ENCODE data around the gene MYO15A. TPM values are rescaled to one million over a fixed set of nuclear protein-coding genes. Genes with fewer than 3 reads are reported as not detected.

The MYO15A gene
- total RNA-seq, 1 experiment from 2014 or later, result 0.28 TPM

- CTCF ChIA-PET, result interaction anchor here (0.7 kb wide), 1 partner anchor 36 kb away, joined by 10 read pairs; no protein-coding TSS in a partner anchor
- Histone ChIP-seq H3K27me3 (replicated peaks; ENCODE audit: insufficient read depth, low read depth, low read length, poor library complexity) (no peaks in the 10 kb centered on the region), H3K9me3 (ENCODE audit: low read depth, low read length, poor library complexity, severe bottlenecking) (no peaks in the 10 kb centered on the region), H3K4me1 (ENCODE audit: insufficient read depth, low read length, poor library complexity, severe bottlenecking) (no peaks in the 10 kb centered on the region), H3K36me3 (ENCODE audit: insufficient read depth, low read length, poor library complexity, severe bottlenecking) (peaks cover 43% of the 10 kb centered on the region), H3K27ac (ENCODE audit: low read depth, low read length, poor library complexity, severe bottlenecking) (no peak overlapping the region), H3K4me3 (ENCODE audit: low read depth, low read length, poor library complexity, severe bottlenecking) (no peak overlapping the region)
- TF ChIP-seq EZH2 (IDR thresholded peaks at IDR 0.05; ENCODE audit: borderline replicate concordance, low read depth, low read length, poor library complexity, severe bottlenecking) (no peak), CTCF (conservative IDR thresholded peaks at IDR 0.05; ENCODE audit: low read depth, low read length) (no peak)
- BruUV-seq (replicated peaks), result no TSS peak
- DNase-seq (ENCODE audit: low spot score), result no peak
- POLR2A ChIA-PET (ENCODE audit: low non-redundant PET), result no interaction called here
- intact Hi-C loops (cut with micrococcal nuclease; ENCODE audit: unreplicated experiment), result no loop called here
These were observed 94.8 kb downstream of the MYO15A start for GRCh38 chr17:18203308-18203707.

GRCh38 chr17:18205861-18206260 lies 97.3 kb downstream of the MYO15A start:
- ChIA-PET POLR2A (ENCODE audit: low non-redundant PET) (no interaction called here), CTCF (no interaction called here)
- Histone ChIP-seq H3K27ac (ENCODE audit: low read depth, low read length, poor library complexity, severe bottlenecking) (no peak overlapping the region), H3K36me3 (ENCODE audit: insufficient read depth, low read length, poor library complexity, severe bottlenecking) (peaks cover 50% of the 10 kb centered on the region), H3K27me3 (replicated peaks; ENCODE audit: insufficient read depth, low read depth, low read length, poor library complexity) (no peaks in the 10 kb centered on the region), H3K4me1 (ENCODE audit: insufficient read depth, low read length, poor library complexity, severe bottlenecking) (no peaks in the 10 kb centered on the region), H3K4me3 (ENCODE audit: low read depth, low read length, poor library complexity, severe bottlenecking) (no peak overlapping the region), H3K9me3 (ENCODE audit: low read depth, low read length, poor library complexity, severe bottlenecking) (no peaks in the 10 kb centered on the region)
- intact Hi-C loops (cut with micrococcal nuclease; ENCODE audit: unreplicated experiment), result no loop called here
- no peak for DNase-seq (ENCODE audit: low spot score)
- no TSS peak for BruUV-seq (replicated peaks)
- TF ChIP-seq EZH2 (IDR thresholded peaks at IDR 0.05; ENCODE audit: borderline replicate concordance, low read depth, low read length, poor library complexity, severe bottlenecking), result no peak
- no peak for TF ChIP-seq CTCF (conservative IDR thresholded peaks at IDR 0.05; ENCODE audit: low read depth, low read length)

- intact Hi-C loops (cut with micrococcal nuclease; ENCODE audit: unreplicated experiment), result no loop called here
- Histone ChIP-seq H3K4me3 (ENCODE audit: low read depth, low read length, poor library complexity, severe bottlenecking) (no peak overlapping the region), H3K4me1 (ENCODE audit: insufficient read depth, low read length, poor library complexity, severe bottlenecking) (no peaks in the 10 kb centered on the region), H3K27ac (ENCODE audit: low read depth, low read length, poor library complexity, severe bottlenecking) (no peak overlapping the region), H3K36me3 (ENCODE audit: insufficient read depth, low read length, poor library complexity, severe bottlenecking) (peaks cover 50% of the 10 kb centered on the region), H3K27me3 (replicated peaks; ENCODE audit: insufficient read depth, low read depth, low read length, poor library complexity) (no peaks in the 10 kb centered on the region), H3K9me3 (ENCODE audit: low read depth, low read length, poor library complexity, severe bottlenecking) (no peaks in the 10 kb centered on the region)
- TF ChIP-seq EZH2 (IDR thresholded peaks at IDR 0.05; ENCODE audit: borderline replicate concordance, low read depth, low read length, poor library complexity, severe bottlenecking), result no peak
- no peak for TF ChIP-seq CTCF (conservative IDR thresholded peaks at IDR 0.05; ENCODE audit: low read depth, low read length)
- CTCF ChIA-PET, result no interaction called here
- no peak for DNase-seq (ENCODE audit: low spot score)
- POLR2A ChIA-PET (ENCODE audit: low non-redundant PET), result no interaction called here
- BruUV-seq (replicated peaks), result no TSS peak
These were observed 98.4 kb downstream of the MYO15A start for GRCh38 chr17:18206962-18207361.
